WERI-Rb-1 (cell line): ENCODE data around the gene BRD9.
"Not testable (repeated sequence)": the region's sequence is repeated elsewhere in the genome, so short reads cannot be mapped to it uniquely, and the experiment has no call there.

Experiments
- DNase-seq: peaks from one replicate; pipeline ENCODE4 v3.0.0-alpha.2; 2020
- H3K27ac ChIP-seq: fragments of 250-450 bp; sonication (Bioruptor Pico); 2 replicates; pipeline ENCODE4 v1.5.1; 2020; ENCODE audit warnings: mild to moderate bottlenecking, moderate library complexity
- H3K27me3 ChIP-seq: fragments of 250-450 bp; sonication (Bioruptor Pico); 2 replicates; pipeline ENCODE4 v1.5.1; 2021; ENCODE audit warnings: mild to moderate bottlenecking, low read depth, moderate library complexity; ENCODE audit not compliant: insufficient read depth, severe bottlenecking
- H3K36me3 ChIP-seq: fragments of 250-450 bp; sonication (Bioruptor Pico); 2 replicates; pipeline ENCODE4 v1.5.1; 2020; ENCODE audit warnings: mild to moderate bottlenecking, moderate library complexity
- H3K4me3 ChIP-seq: 2 replicates; pipeline ENCODE4 v1.5.1; 2011; ENCODE audit warnings: low read depth, mild to moderate bottlenecking, control low read depth, low read length
- H3K9me3 ChIP-seq: fragments of 250-450 bp; sonication (Bioruptor Pico); 2 replicates; pipeline ENCODE4 v1.5.1; 2021; ENCODE audit warnings: mild to moderate bottlenecking, moderate library complexity; ENCODE audit not compliant: severe bottlenecking
- CTCF ChIP-seq: IDR thresholded peaks from 2 replicates; pipeline ENCODE4 v1.5.1; 2011; ENCODE audit warnings: low read depth, mild to moderate bottlenecking, control low read depth, inconsistent platforms, low read length

The BRD9 gene

GRCh38 chr5:931570-932145, 39.1 kb upstream of the BRD9 start:
- TF ChIP-seq CTCF, result no peak
- Histone ChIP-seq H3K36me3 (no peaks in the 10 kb centered on the region), H3K4me3 (no peak overlapping the region), H3K27me3 (no peaks in the 10 kb centered on the region), H3K27ac (no peak overlapping the region), H3K9me3 (no peaks in the 10 kb centered on the region)
- no peak for DNase-seq

GRCh38 chr5:930866-931265, 38.3 kb upstream of the BRD9 start:
- no peak for DNase-seq
- Histone ChIP-seq H3K9me3 (no peaks in the 10 kb centered on the region), H3K4me3 (no peak overlapping the region), H3K27ac (no peak overlapping the region), H3K36me3 (no peaks in the 10 kb centered on the region), H3K27me3 (no peaks in the 10 kb centered on the region)
- no peak for TF ChIP-seq CTCF

- H3K36me3 ChIP-seq, result no peaks in the 10 kb centered on the region
- H3K4me3 ChIP-seq, result no peak overlapping the region
- no peak for DNase-seq
- no peaks in the 10 kb centered on the region for H3K9me3 ChIP-seq
- H3K27ac ChIP-seq, result no peak overlapping the region
- TF ChIP-seq CTCF, result no peak
- no peaks in the 10 kb centered on the region for H3K27me3 ChIP-seq
Observed at GRCh38 chr5:929596-929995, 37.0 kb upstream of the BRD9 start.

GRCh38 chr5:929182-929581, 36.6 kb upstream of the BRD9 start:
- not testable (repeated sequence) for H3K27me3 ChIP-seq, H3K4me3 ChIP-seq, DNase-seq, H3K9me3 ChIP-seq, H3K36me3 ChIP-seq, H3K27ac ChIP-seq

GRCh38 chr5:927172-928015, 34.8 kb upstream of the BRD9 start:
- no peak for TF ChIP-seq CTCF
- Histone ChIP-seq H3K9me3 (no peaks in the 10 kb centered on the region), H3K36me3 (no peaks in the 10 kb centered on the region), H3K27me3 (no peaks in the 10 kb centered on the region), H3K27ac (no peak overlapping the region), H3K4me3 (no peak overlapping the region)
- DNase-seq, result no peak

GRCh38 chr5:926417-927171, 34.0 kb upstream of the BRD9 start:
- Histone ChIP-seq H3K4me3 (no peak overlapping the region), H3K9me3 (no peaks in the 10 kb centered on the region), H3K36me3 (no peaks in the 10 kb centered on the region), H3K27ac (no peak overlapping the region), H3K27me3 (no peaks in the 10 kb centered on the region)
- DNase-seq, result no peak
- peak; percentile 33 for TF ChIP-seq CTCF
